Transverse colon (tissue), 4 donors: ENCODE measurements around the gene ADAMTS16. TPM values are rescaled to one million over a fixed set of nuclear protein-coding genes. Genes with fewer than 3 reads are reported as not detected.

Experiments
- DNase-seq: peaks from one replicate; pipeline ENCODE4 v3.0.0-alpha.2; 2019
- H3K27ac ChIP-seq, 4 donors: fragments of 200-600 bp; sonication (generic); 2 replicates each; pipeline ENCODE4 v1.5.1; 2016 to 2018; ENCODE audit warnings: inconsistent platforms in 4 of 4
- H3K27me3 ChIP-seq: fragments of 200-600 bp; sonication (generic); 2 replicates; pipeline ENCODE4 v1.5.1; 2017; ENCODE audit warnings: inconsistent platforms
- H3K36me3 ChIP-seq, 4 donors: fragments of 200-600 bp; sonication (generic); 2 replicates each; pipeline ENCODE4 v1.5.1; 2017 to 2019; ENCODE audit warnings: inconsistent platforms in 4 of 4
- H3K4me1 ChIP-seq, 4 donors: fragments of 200-600 bp; sonication (generic); 2 replicates each; pipeline ENCODE4 v1.5.1; 2017 to 2020; ENCODE audit warnings: inconsistent platforms in 4 of 4
- H3K4me3 ChIP-seq, 4 donors: fragments of 200-600 bp; sonication (generic); 1 replicate in 1 of 4; 2 replicates in 3 of 4; pipeline versions ENCODE4 v1.5.1 to v1.6.1; 2017 to 2019; ENCODE audit warnings: inconsistent platforms in 4 of 4
- H3K9me3 ChIP-seq, 2 donors: fragments of 200-600 bp; sonication (generic); 2 replicates each; pipeline ENCODE4 v1.5.1; 2017 to 2019; ENCODE audit warnings: inconsistent platforms in 2 of 2
- CTCF ChIP-seq, 5 experiments: fragments of 200-600 bp in 3 of 5; fragments of 450-650 bp in 2 of 5; sonication (generic) in 3 of 5; IDR thresholded peaks; 1 replicate in 2 of 5; 2 replicates in 3 of 5; pipeline ENCODE4 v1.5.1; 2016 to 2017; ENCODE audit warnings: antibody characterized with exemption in 5 of 5, inconsistent platforms in 3 of 5, mild to moderate bottlenecking in 2 of 5, moderate library complexity in 1 of 5
- EP300 ChIP-seq: sonication (generic); formaldehyde crosslinking; IDR thresholded peaks from one replicate; pipeline ENCODE4 v1.6.1; 2017; ENCODE audit warnings: antibody characterized with exemption, low read depth
- POLR2A ChIP-seq: fragments of 450-650 bp; IDR thresholded peaks from one replicate; pipeline ENCODE4 v1.6.1; 2016; ENCODE audit warnings: antibody characterized with exemption, mild to moderate bottlenecking, moderate library complexity
- POLR2AphosphoS5 ChIP-seq, 3 donors: sonication (generic); formaldehyde crosslinking; IDR thresholded peaks; one replicate each; pipeline ENCODE4 v1.6.1; 2016; ENCODE audit warnings: antibody characterized with exemption in 3 of 3
- WGBS, 2 donors: methylation state at CpG; one replicate each; pipeline ENCODE4 v1.1.5; 2018; ENCODE audit warnings: low coverage in 1 of 2; 5-methylcytosine and 5-hydroxymethylcytosine counted together
- in situ Hi-C, 4 donors: fragments of 200-750 bp; cut with MboI; loops; one replicate each; pipeline versions ENCODE4 v1.15.0 to v1.15.1; 2017; ENCODE audit warnings: low sequenced_read_pairs in 3 of 4, low pct_ligation_motif_present in 1 of 4, low pct_unique_long_range_greater_than_20kb in 1 of 4
- intact Hi-C: fragments of 100-400 bp; cut with DNase I; formaldehyde crosslinking; loops from one replicate; pipeline ENCODE4 v1.15.1; 2023; ENCODE audit warnings: low total_unique reads
- total RNA-seq, 4 donors: library from RNA; depleted of rRNA; stranded (reverse); fragments of >200 nt; gene quantifications; one replicate each; pipeline ENCODE4 v1.1.0, GENCODE V29; 2016

ADAMTS16 gene
- total RNA-seq, 4 donors from 2014 or later: 0.68 to 4.4 TPM; not detected in 2

GRCh38 chr5:5293029-5293428, 152.9 kb downstream of the ADAMTS16 start:
- no peak for TF ChIP-seq EP300
- TF ChIP-seq CTCF (IDR thresholded peaks at IDR 0.05): no peak
- no peak for TF ChIP-seq POLR2AphosphoS5 (IDR thresholded peaks at IDR 0.05)
- no peak for TF ChIP-seq POLR2A
- Histone ChIP-seq H3K4me1 (no peaks in the 10 kb centered on the region), H3K9me3 (no peaks in the 10 kb centered on the region), H3K36me3 (no peaks in the 10 kb centered on the region), H3K4me3 (no peak overlapping the region), H3K27ac (no peak overlapping the region), H3K27me3 (no peaks in the 10 kb centered on the region)
- in situ Hi-C loops (no loop called here), intact Hi-C loops (no loop called here)
- no peak for DNase-seq
- 68 to 100% methylated on average over 1 to 5 of the region's 5 CpGs for WGBS, 2 donors

- no peaks in the 10 kb centered on the region for H3K27me3 ChIP-seq
- no peaks in the 10 kb centered on the region for H3K4me1 ChIP-seq
- H3K4me3 ChIP-seq: no peak overlapping the region
- in situ Hi-C loops (no loop called here), intact Hi-C loops (no loop called here)
- no peak for DNase-seq
- H3K9me3 ChIP-seq: no peaks in the 10 kb centered on the region
- H3K36me3 ChIP-seq: no peaks in the 10 kb centered on the region
- TF ChIP-seq POLR2AphosphoS5 (IDR thresholded peaks at IDR 0.05) (no peak), POLR2A (no peak), EP300 (no peak), CTCF (IDR thresholded peaks at IDR 0.05) (no peak)
- WGBS, 2 donors: 80 to 86% methylated on average over 1 of the region's 1 CpG
- no peak overlapping the region for H3K27ac ChIP-seq
These were observed 154.3 kb downstream of the ADAMTS16 start for GRCh38 chr5:5294429-5294828.

- Histone ChIP-seq H3K27me3 (no peaks in the 10 kb centered on the region), H3K9me3 (no peaks in the 10 kb centered on the region), H3K27ac (no peak overlapping the region), H3K4me1 (no peaks in the 10 kb centered on the region), H3K4me3 (no peak overlapping the region), H3K36me3 (no peaks in the 10 kb centered on the region)
- TF ChIP-seq POLR2AphosphoS5 (IDR thresholded peaks at IDR 0.05) (no peak), CTCF (IDR thresholded peaks at IDR 0.05) (no peak), EP300 (no peak), POLR2A (no peak)
- intact Hi-C loops: no loop called here
- DNase-seq: no peak
- WGBS, 2 donors: 59 to 68% methylated on average over 2 to 4 of the region's 4 CpGs
- in situ Hi-C loops: no loop called here
These were observed 155.2 kb downstream of the ADAMTS16 start for GRCh38 chr5:5295351-5295750.

- Histone ChIP-seq H3K27ac (no peak overlapping the region), H3K9me3 (no peaks in the 10 kb centered on the region), H3K4me1 (no peaks in the 10 kb centered on the region), H3K36me3 (no peaks in the 10 kb centered on the region), H3K27me3 (no peaks in the 10 kb centered on the region), H3K4me3 (no peak overlapping the region)
- 90% methylated on average over 6 of the region's 6 CpGs; no CpG with 5 or more reads in 1 of the 2 donors for WGBS, 2 donors
- no peak for DNase-seq
- intact Hi-C loops: no loop called here
- in situ Hi-C loops: no loop called here
- TF ChIP-seq POLR2A: no peak
- TF ChIP-seq EP300: no peak
- TF ChIP-seq CTCF (IDR thresholded peaks at IDR 0.05): no peak
- no peak for TF ChIP-seq POLR2AphosphoS5 (IDR thresholded peaks at IDR 0.05)
These were observed 155.9 kb downstream of the ADAMTS16 start for GRCh38 chr5:5296051-5296450.
